Left ventricle myocardium inferior (tissue), 1 donor: ENCODE data around the gene HIBADH. TPM values are rescaled to one million over a fixed set of nuclear protein-coding genes. Genes with fewer than 3 reads are reported as not detected.
A peak's percentile ranks its signal among the peaks of the same experiment; 100 is the strongest.

ENCODE experiments used
- DNase-seq: peaks from one replicate; pipeline ENCODE4 v3.0.0-alpha.2; 2020
- H3K27ac ChIP-seq: fragments of 200-600 bp; replicated peaks from 2 replicates; pipeline ENCODE4 v1.8.0; 2021
- H3K27me3 ChIP-seq: fragments of 200-600 bp; 2 replicates; pipeline ENCODE4 v1.8.0; 2021; ENCODE audit warnings: low read depth
- H3K36me3 ChIP-seq: fragments of 200-600 bp; 2 replicates; pipeline ENCODE4 v1.8.0; 2021
- H3K4me1 ChIP-seq: fragments of 200-600 bp; 2 replicates; pipeline ENCODE4 v1.8.0; 2021
- H3K4me3 ChIP-seq: fragments of 200-600 bp; 2 replicates; pipeline ENCODE4 v1.8.0; 2021; ENCODE audit warnings: mild to moderate bottlenecking, moderate library complexity
- H3K9me3 ChIP-seq: fragments of 200-600 bp; replicated peaks from 2 replicates; pipeline ENCODE4 v1.8.0; 2021
- intact Hi-C: fragments of 100-400 bp; cut with micrococcal nuclease; formaldehyde crosslinking; loops from one replicate; pipeline ENCODE4 v1.11.0; 2022
- long read RNA-seq: library from polyadenylated mRNA; unstranded; transcript quantifications from one replicate; pipeline ENCODE4 v2.0.0, GENCODE V29; 2021
- total RNA-seq: library from RNA; stranded (reverse); fragmentation: NEBNext Ultra II Directional; extraction: Animal tissue kit (Norgen Biotek cat#: 25700); gene quantifications from one replicate; pipeline ENCODE4 v1.2.1, GENCODE V29; 2021
- TF ChIP-seq, protein P1 (sequence below): fragments of 200-600 bp; IDR thresholded peaks from 2 replicates; pipeline ENCODE4 v1.8.0; 2021; ENCODE audit warnings: antibody characterized with exemption, mild to moderate bottlenecking, borderline replicate concordance
- donor health status: DM: no; HTN: yes; CAD: no; lungs with severe emphysema.

HIBADH gene
- 90.8 TPM for total RNA-seq
- long read RNA-seq, transcript HIBADH-201 (8 exons, 1,990 nt) = major isoform, 206 of 245 reads
- long read RNA-seq, partial matches to known transcripts = 2 of 245 reads
- long read RNA-seq, other reads (novel, unspliced or antisense) = 37 of 245 reads

DNA sequence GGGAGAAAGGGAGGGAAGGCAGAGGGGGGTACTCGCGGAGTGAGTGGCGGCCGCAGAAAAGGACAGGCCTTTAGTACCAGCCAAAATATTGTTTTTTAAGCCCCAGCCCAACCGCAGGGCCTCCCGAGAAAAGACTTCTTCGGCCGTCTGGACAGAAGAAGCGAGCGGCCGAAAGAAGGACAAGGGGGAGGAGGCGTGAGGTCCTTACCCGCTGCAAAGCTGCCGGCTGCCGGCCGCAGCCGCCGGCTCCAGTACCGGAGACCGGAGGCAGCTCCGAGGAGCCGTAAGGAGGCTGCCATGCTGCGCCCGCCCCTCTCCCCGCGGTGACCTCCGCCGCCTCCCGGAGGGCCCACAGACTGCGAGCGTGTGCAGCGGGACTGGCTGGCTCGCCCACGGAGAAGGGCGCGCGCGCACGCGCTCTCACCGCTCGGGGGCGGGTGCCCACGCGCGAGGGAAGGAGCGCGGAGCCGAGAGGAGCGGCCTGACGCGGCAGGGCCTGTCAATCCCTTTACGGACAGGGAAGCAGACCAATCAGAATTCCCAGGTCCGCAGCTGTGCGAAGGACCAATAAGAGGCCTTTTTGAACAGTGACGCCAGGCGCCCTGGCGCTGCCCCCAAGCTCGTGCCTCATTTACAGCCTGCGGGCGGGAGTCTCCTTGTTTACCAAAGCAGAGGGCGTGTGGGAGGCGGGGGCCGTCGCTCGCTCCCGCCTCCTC lies at the start of gene HIBADH:
Gene HIBADH (minus strand): TSS at position 394 of the 716 bp plus-strand sequence. CDS start 95 bp downstream, at position 299.
- peak; percentile 99 for DNase-seq
- intact Hi-C loops = no loop called here
- Histone ChIP-seq H3K9me3 (no peaks in the 10 kb centered on the region), H3K4me1 (peaks cover 29% of the 10 kb centered on the region), H3K27me3 (no peaks in the 10 kb centered on the region), H3K36me3 (no peaks in the 10 kb centered on the region), H3K4me3 (peak within 1 kb of the TSS; percentile 85), H3K27ac (peak within 1 kb of the TSS; percentile 90)
- TF ChIP-seq, protein P1, sequence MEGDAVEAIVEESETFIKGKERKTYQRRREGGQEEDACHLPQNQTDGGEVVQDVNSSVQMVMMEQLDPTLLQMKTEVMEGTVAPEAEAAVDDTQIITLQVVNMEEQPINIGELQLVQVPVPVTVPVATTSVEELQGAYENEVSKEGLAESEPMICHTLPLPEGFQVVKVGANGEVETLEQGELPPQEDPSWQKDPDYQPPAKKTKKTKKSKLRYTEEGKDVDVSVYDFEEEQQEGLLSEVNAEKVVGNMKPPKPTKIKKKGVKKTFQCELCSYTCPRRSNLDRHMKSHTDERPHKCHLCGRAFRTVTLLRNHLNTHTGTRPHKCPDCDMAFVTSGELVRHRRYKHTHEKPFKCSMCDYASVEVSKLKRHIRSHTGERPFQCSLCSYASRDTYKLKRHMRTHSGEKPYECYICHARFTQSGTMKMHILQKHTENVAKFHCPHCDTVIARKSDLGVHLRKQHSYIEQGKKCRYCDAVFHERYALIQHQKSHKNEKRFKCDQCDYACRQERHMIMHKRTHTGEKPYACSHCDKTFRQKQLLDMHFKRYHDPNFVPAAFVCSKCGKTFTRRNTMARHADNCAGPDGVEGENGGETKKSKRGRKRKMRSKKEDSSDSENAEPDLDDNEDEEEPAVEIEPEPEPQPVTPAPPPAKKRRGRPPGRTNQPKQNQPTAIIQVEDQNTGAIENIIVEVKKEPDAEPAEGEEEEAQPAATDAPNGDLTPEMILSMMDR = peak; percentile 44

DNA sequence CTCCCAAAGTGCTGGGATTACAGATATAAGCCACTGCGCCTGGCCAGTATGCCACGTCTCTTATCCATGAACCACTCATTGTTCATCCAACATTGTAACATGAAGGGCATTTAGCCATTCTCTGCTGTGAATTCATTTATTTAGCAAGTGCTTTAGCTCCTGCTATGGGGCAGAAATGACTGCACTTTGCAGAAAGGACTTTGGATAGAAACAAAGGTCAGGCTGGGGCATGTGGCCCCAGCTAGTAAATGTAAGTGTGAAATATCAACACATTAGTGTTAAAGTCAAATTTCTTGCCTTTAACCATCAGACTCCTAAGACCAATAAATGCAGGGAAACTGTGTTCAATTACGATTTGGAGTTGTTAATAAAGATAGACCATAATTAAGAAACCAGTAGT lies 49.5 kb upstream of the HIBADH start:
- H3K27ac ChIP-seq = no peak overlapping the region
- no peaks in the 10 kb centered on the region for H3K9me3 ChIP-seq
- no peak overlapping the region for H3K4me3 ChIP-seq
- no peaks in the 10 kb centered on the region for H3K27me3 ChIP-seq
- TF ChIP-seq, protein P1 = no peak
- no peaks in the 10 kb centered on the region for H3K36me3 ChIP-seq
- intact Hi-C loops = no loop called here
- no peak for DNase-seq
- H3K4me1 ChIP-seq = no peaks in the 10 kb centered on the region

DNA sequence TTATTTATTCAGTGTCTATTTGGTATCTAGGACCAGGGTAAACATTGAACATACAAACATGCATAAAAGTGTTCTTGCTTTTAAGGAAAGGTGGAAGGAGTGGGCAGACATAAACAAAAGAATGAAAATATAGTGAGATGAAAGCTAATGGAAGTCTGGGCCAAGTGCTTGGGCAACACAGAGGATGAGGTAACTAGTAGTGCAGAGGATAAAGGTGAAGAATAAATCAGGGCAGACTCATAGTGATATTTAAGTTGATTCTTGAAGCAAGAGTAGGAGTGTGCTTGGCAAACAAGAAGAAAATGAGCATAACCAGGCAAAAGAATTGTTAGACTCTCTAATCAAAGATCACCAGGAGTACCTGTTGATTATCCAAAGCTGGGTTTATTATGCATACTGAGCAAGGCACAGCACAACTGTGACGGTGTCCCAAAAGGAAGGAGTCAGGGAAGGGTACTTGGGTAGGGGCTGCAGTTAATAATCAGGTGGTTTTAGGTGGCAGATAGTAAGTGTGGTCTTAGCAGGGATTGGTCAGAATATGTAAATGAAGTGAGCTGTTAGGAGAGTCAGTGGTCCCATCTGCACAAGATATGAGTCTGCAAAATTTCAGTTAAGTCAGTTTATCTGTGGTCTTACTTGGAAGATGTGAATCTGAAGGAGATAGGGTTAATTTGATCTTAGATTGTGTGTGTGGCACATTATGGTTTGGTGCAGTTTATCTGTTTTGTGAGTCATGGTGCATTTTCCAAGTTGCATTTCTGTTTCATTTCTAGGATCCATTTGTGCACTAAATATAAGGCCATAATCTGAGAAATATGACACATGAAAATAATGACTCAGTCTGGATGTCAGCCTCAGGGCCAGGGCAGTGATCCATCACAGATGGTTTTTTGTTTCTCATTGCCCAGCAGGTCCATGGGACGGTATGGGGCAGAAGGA lies 46.7 kb upstream of the HIBADH start:
- intact Hi-C loops = no loop called here
- DNase-seq = no peak
- H3K36me3 ChIP-seq = no peaks in the 10 kb centered on the region
- H3K9me3 ChIP-seq = no peaks in the 10 kb centered on the region
- no peak overlapping the region for H3K27ac ChIP-seq
- no peaks in the 10 kb centered on the region for H3K4me1 ChIP-seq
- H3K4me3 ChIP-seq = no peak overlapping the region
- no peaks in the 10 kb centered on the region for H3K27me3 ChIP-seq
- TF ChIP-seq, protein P1 = no peak

DNA sequence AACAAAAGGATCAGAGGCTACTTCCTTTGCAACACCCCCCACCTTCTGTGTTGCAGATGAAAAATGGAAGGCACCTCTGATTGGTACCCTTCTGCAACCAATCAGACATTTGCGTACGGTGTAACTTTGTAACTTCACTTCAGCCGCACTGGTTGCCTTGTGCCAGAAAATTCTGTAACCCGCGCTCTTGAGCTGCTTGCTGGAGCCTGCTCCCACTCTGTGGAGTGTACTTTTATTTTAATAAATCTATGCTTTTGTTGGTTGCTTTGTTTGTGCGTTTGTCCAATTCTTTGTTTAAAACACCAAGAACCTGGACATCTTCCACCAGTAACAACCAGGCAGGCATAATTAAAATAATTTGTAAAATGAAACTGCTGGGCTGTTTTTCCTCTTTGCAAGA lies 45.8 kb upstream of the HIBADH start:
- no peak for DNase-seq
- H3K4me3 ChIP-seq = no peak overlapping the region
- H3K27ac ChIP-seq = no peak overlapping the region
- intact Hi-C loops = no loop called here
- no peaks in the 10 kb centered on the region for H3K9me3 ChIP-seq
- H3K27me3 ChIP-seq = no peaks in the 10 kb centered on the region
- no peaks in the 10 kb centered on the region for H3K36me3 ChIP-seq
- TF ChIP-seq, protein P1 = no peak
- no peaks in the 10 kb centered on the region for H3K4me1 ChIP-seq

DNA sequence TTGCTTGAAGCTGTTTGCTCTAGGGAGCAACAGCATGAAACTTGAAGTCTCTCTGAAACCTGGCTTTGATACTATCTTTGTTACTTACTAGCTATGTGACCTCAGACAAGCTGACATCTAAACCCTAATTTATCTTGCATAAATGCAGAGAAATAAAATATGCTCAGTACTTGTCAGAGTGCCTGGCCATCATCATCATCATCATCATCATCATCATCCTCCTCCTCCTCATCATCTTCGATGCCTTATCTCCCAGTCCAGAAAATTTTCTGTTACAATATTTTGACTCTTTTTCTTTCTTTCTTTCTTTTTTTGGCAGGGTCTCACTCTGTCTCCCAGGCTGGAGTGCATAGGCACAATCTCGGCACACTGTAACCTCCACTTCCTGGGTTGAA lies 42.5 kb upstream of the HIBADH start:
- TF ChIP-seq, protein P1 = no peak
- no peaks in the 10 kb centered on the region for H3K36me3 ChIP-seq
- H3K9me3 ChIP-seq = no peaks in the 10 kb centered on the region
- no peak for DNase-seq
- H3K27ac ChIP-seq = no peak overlapping the region
- intact Hi-C loops = no loop called here
- no peaks in the 10 kb centered on the region for H3K4me1 ChIP-seq
- peaks cover 14% of the 10 kb centered on the region for H3K27me3 ChIP-seq
- no peak overlapping the region for H3K4me3 ChIP-seq
